Stomach (tissue), 9 donors: ENCODE results near the gene ZNF808. TPM values are rescaled to one million over a fixed set of nuclear protein-coding genes. Genes with fewer than 3 reads are reported as not detected.

Experiments used
- DNase-seq, 2 donors: peaks; one replicate each; pipeline versions ENCODE4 v3.0.0 to v3.0.0-alpha.2; 2013 to 2019
- H3K27ac ChIP-seq, 5 donors: fragments of 200-600 bp in 4 of 5; sonication (generic) in 4 of 5; one replicate each; pipeline ENCODE4 v1.5.1; 2013 to 2019; ENCODE audit warnings: mild to moderate bottlenecking in 1 of 5, moderate library complexity in 1 of 5
- H3K27me3 ChIP-seq, 3 donors: fragments of 200-600 bp; sonication (generic); one replicate each; pipeline ENCODE4 v1.5.1; 2017 to 2019; ENCODE audit warnings: mixed run types in 1 of 3
- H3K36me3 ChIP-seq, 4 donors: fragments of 200-600 bp; sonication (generic); 1 replicate in 3 of 4; 2 replicates in 1 of 4; pipeline ENCODE4 v1.5.1; 2016 to 2019
- H3K4me1 ChIP-seq, 4 donors: fragments of 200-600 bp; sonication (generic); one replicate each; pipeline ENCODE4 v1.5.1; 2016 to 2019
- H3K4me3 ChIP-seq, 4 donors: fragments of 200-600 bp; sonication (generic) in 3 of 4; one replicate each; pipeline ENCODE4 v1.5.1; 2016 to 2019; ENCODE audit warnings: mild to moderate bottlenecking in 1 of 4
- H3K9me3 ChIP-seq, 4 donors: fragments of 200-600 bp; sonication (generic); one replicate each; pipeline ENCODE4 v1.5.1; 2016 to 2019
- EP300 ChIP-seq: sonication (generic); formaldehyde crosslinking; IDR thresholded peaks from one replicate; pipeline ENCODE4 v1.6.1; 2017; ENCODE audit warnings: antibody characterized with exemption
- POLR2A ChIP-seq, 4 donors: fragments of 450-650 bp; IDR thresholded peaks; one replicate each; pipeline ENCODE4 v1.6.1; 2016; ENCODE audit warnings: antibody characterized with exemption in 4 of 4, control low read depth in 2 of 4, mild to moderate bottlenecking in 1 of 4, moderate library complexity in 1 of 4
- POLR2AphosphoS5 ChIP-seq, 3 donors: sonication (generic); formaldehyde crosslinking; IDR thresholded peaks; one replicate each; pipeline ENCODE4 v1.6.1; 2016; ENCODE audit warnings: antibody characterized with exemption in 3 of 3
- WGBS, 5 donors: extraction: QIAGEN DNeasy Blood & Tissue Kit in 3 of 5; methylation state at CpG; one replicate each; pipeline versions ENCODE4 v1.1.5 to v1.1.7; 2013 to 2018; 5-methylcytosine and 5-hydroxymethylcytosine counted together
- intact Hi-C: fragments of 100-400 bp; cut with DNase I; formaldehyde crosslinking; loops from one replicate; pipeline ENCODE4 v1.15.1; 2023; ENCODE audit warnings: low total_unique reads
- polyA plus RNA-seq, 3 donors: library from polyadenylated mRNA; stranded (reverse); fragments of 200-250 nt; gene quantifications; one replicate each; pipeline ENCODE4 v1.2.3, GENCODE V29; 2013
- total RNA-seq, 5 donors: library from RNA; depleted of rRNA; stranded (reverse); fragments of >200 nt; gene quantifications; one replicate each; pipeline versions ENCODE4 v1.1.0 to v1.2.3, GENCODE V29; 2014 to 2016
- TF ChIP-seq, protein P1 (sequence below), 7 experiments: fragments of 450-650 bp in 4 of 7; fragments of 200-600 bp in 3 of 7; sonication (generic) in 3 of 7; IDR thresholded peaks; one replicate each; pipeline ENCODE4 v1.5.1; 2016 to 2019; ENCODE audit warnings: antibody characterized with exemption in 7 of 7, control low read depth in 2 of 7, mild to moderate bottlenecking in 1 of 7
- donor health status: healthy with polysubstance abuse.
- donor health status: Bipolar disorder and iron deficiency.
- donor health status: healthy.

ZNF808 gene
- total and polyA plus RNA-seq, 8 donors = 0.92 to 41.5 (median 11.8) TPM

DNA sequence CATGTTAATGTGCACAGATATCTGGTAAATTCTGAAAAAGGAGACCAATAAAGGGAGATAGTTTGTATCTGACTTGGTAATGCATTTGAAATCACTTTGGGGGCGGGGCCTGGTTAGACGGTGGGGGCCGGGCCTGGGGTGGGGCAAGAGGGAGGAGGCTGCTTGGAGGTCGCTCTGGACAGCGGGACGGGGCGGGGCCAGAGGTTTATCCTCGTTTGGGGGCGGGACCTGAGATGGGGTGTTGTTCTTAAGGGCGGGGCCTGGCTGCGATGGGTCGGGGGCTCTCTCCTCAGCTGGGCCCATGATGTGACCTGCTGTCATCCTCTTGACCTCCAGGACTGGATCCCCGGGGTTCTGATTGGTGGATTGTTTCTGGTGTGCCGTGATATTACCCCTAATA, 4.9 kb upstream of the ZNF808 start:
- peaks cover 0 to 8% (median 4%) of the 10 kb centered on the region in 4 donors for H3K4me1 ChIP-seq
- peak in 1 of 2 donors; percentile 23 for DNase-seq
- H3K27me3 ChIP-seq = no peaks in the 10 kb centered on the region
- H3K36me3 ChIP-seq = no peaks in the 10 kb centered on the region
- TF ChIP-seq POLR2A (IDR thresholded peaks at IDR 0.05) = no peak
- no peak for TF ChIP-seq POLR2AphosphoS5 (IDR thresholded peaks at IDR 0.05)
- TF ChIP-seq, protein P1, sequence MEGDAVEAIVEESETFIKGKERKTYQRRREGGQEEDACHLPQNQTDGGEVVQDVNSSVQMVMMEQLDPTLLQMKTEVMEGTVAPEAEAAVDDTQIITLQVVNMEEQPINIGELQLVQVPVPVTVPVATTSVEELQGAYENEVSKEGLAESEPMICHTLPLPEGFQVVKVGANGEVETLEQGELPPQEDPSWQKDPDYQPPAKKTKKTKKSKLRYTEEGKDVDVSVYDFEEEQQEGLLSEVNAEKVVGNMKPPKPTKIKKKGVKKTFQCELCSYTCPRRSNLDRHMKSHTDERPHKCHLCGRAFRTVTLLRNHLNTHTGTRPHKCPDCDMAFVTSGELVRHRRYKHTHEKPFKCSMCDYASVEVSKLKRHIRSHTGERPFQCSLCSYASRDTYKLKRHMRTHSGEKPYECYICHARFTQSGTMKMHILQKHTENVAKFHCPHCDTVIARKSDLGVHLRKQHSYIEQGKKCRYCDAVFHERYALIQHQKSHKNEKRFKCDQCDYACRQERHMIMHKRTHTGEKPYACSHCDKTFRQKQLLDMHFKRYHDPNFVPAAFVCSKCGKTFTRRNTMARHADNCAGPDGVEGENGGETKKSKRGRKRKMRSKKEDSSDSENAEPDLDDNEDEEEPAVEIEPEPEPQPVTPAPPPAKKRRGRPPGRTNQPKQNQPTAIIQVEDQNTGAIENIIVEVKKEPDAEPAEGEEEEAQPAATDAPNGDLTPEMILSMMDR (IDR thresholded peaks at IDR 0.05) = no peak
- no peak for TF ChIP-seq EP300
- no peak overlapping the region for H3K4me3 ChIP-seq
- intact Hi-C loops = no loop called here
- WGBS, 5 donors = 76 to 85% (median 81%) methylated on average over 14 of the region's 14 CpGs
- H3K27ac ChIP-seq = no peak overlapping the region
- peaks cover 4 to 67% (median 40%) of the 10 kb centered on the region in 4 donors for H3K9me3 ChIP-seq

DNA sequence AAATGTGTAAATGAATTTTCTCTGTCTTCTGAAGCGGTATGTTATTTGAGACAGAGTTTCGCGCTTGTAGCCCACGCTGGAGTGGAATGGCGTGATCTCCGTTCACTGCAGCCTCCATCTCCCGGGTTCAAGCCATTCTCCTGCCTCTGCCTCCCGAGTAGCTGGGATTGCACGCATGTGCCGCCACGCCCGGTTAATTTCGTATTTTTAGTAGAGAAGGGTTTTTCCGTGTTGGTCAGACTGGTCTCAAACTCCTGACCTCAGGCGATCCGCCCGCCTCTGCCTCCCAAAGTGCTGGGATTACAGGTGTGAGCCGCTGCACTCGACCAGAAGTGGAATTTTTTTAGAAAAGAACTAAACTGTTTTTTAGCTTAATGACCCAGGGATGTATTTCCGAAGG, 3.4 kb upstream of the ZNF808 start:
- Histone ChIP-seq H3K4me1 (peaks cover 4 to 22% (median 14%) of the 10 kb centered on the region in 4 donors), H3K36me3 (no peaks in the 10 kb centered on the region), H3K9me3 (peaks cover 4 to 55% (median 34%) of the 10 kb centered on the region in 4 donors), H3K27ac (no peak overlapping the region), H3K27me3 (no peaks in the 10 kb centered on the region), H3K4me3 (no peak overlapping the region)
- WGBS, 5 donors = 90 to 94% (median 92%) methylated on average over 20 of the region's 20 CpGs
- TF ChIP-seq EP300 (no peak), POLR2A (IDR thresholded peaks at IDR 0.05) (no peak), POLR2AphosphoS5 (IDR thresholded peaks at IDR 0.05) (no peak)
- TF ChIP-seq, protein P1 (IDR thresholded peaks at IDR 0.05) = no peak
- no peak for DNase-seq
- intact Hi-C loops = no loop called here

DNA sequence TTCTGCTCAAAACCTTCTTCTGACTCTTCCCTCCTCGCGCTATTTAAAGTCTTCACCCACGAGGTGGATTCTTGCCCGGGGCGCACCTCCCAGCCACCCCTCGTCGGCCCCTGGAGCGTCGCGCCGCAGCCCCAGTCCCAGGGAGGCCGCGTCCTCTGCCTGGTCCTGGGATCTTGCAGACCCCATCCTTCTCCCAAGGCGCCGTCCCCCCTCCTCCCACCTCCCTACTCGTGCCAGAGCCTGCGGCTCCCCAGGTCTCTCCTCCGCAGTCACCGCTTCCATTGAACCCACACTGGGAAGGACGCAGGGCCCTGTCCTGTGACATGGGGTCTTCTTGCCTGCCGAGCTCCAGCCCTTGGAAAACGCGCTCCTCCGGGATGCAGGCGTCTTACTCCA, 486 bp downstream of the ZNF808 start:
- intact Hi-C loops = no loop called here
- DNase-seq = peak in 1 of 2 donors; percentile 53
- peak overlapping the region; percentile 82 to 95 (median 89) for H3K27ac ChIP-seq
- peaks cover 0 to 4% (median 1%) of the 10 kb centered on the region in 4 donors for H3K36me3 ChIP-seq
- H3K4me1 ChIP-seq = peaks cover 4 to 27% (median 17%) of the 10 kb centered on the region in 4 donors
- WGBS, 5 donors = 0 to 2% (median 1%) methylated on average over 25 of the region's 25 CpGs
- H3K27me3 ChIP-seq = no peaks in the 10 kb centered on the region
- no peak for TF ChIP-seq POLR2A (IDR thresholded peaks at IDR 0.05)
- no peak for TF ChIP-seq EP300
- TF ChIP-seq, protein P1 (IDR thresholded peaks at IDR 0.05) = no peak
- no peak for TF ChIP-seq POLR2AphosphoS5 (IDR thresholded peaks at IDR 0.05)
- peak overlapping the region; percentile 70 to 90 (median 75) for H3K4me3 ChIP-seq
- peaks cover 0 to 25% (median 9%) of the 10 kb centered on the region in 4 donors for H3K9me3 ChIP-seq

DNA sequence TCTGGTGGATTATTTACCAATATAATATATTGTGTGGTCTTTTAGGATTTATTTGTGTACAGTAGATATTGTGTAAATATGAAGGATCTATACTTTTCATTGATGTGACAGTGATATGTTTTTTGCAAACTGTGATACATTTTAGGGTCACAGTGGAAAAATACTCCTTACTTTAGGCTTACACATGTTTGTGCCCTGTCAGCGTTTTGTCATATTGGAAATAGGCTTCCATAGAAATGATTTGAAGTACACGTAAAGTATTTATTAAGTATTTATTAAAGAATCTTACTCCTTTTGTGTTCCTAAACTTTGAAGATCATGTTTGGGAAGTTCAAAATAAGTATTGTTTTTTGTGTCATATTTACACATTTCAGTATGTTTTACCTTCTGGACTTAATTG, 5.0 kb downstream of the ZNF808 start:
- Histone ChIP-seq H3K27ac (no peak overlapping the region), H3K4me1 (peaks cover 4 to 41% (median 19%) of the 10 kb centered on the region in 4 donors), H3K9me3 (peaks cover 0 to 26% (median 0%) of the 10 kb centered on the region in 4 donors), H3K27me3 (no peaks in the 10 kb centered on the region), H3K36me3 (peaks cover 5 to 17% (median 16%) of the 10 kb centered on the region in 4 donors), H3K4me3 (no peak overlapping the region)
- DNase-seq = no peak
- intact Hi-C loops = no loop called here
- 95 to 100% (median 98%) methylated on average over 1 to 2 of the region's 2 CpGs for WGBS, 5 donors
- TF ChIP-seq, protein P1 (IDR thresholded peaks at IDR 0.05) = no peak
- TF ChIP-seq EP300 (no peak), POLR2A (IDR thresholded peaks at IDR 0.05) (no peak), POLR2AphosphoS5 (IDR thresholded peaks at IDR 0.05) (no peak)
